Liver (tissue), 9 donors: ENCODE measurements around the gene LEMD2. TPM values are rescaled to one million over a fixed set of nuclear protein-coding genes. Genes with fewer than 3 reads are reported as not detected.

Source experiments
- DNase-seq: peaks from one replicate; pipeline ENCODE4 v3.0.0-alpha.2; 2017; ENCODE audit warnings: low spot score
- H3K27ac ChIP-seq, 2 donors: one replicate each; pipeline ENCODE4 v1.7.0; 2013; ENCODE audit warnings: inconsistent platforms in 2 of 2, low read length in 2 of 2, control low read depth in 1 of 2, low read depth in 1 of 2, mild to moderate bottlenecking in 1 of 2
- H3K27me3 ChIP-seq, 4 donors: one replicate each; pipeline versions ENCODE4 v1.6.1 to v1.7.0; 2013; ENCODE audit warnings: low read length in 3 of 4, inconsistent platforms in 1 of 4, mild to moderate bottlenecking in 1 of 4, moderate library complexity in 1 of 4; ENCODE audit not compliant: control insufficient read depth in 4 of 4, insufficient read depth in 4 of 4
- H3K36me3 ChIP-seq, 4 donors: one replicate each; pipeline versions ENCODE4 v1.6.1 to v1.7.0; 2013; ENCODE audit warnings: low read length in 3 of 4, mild to moderate bottlenecking in 3 of 4, low read depth in 1 of 4, moderate library complexity in 1 of 4; ENCODE audit not compliant: control insufficient read depth in 4 of 4, insufficient read depth in 3 of 4
- H3K4me1 ChIP-seq, 4 donors: one replicate each; pipeline versions ENCODE4 v1.6.1 to v1.7.0; 2013; ENCODE audit warnings: low read length in 3 of 4, mild to moderate bottlenecking in 3 of 4, moderate library complexity in 1 of 4; ENCODE audit not compliant: control insufficient read depth in 4 of 4, insufficient read depth in 4 of 4
- H3K4me3 ChIP-seq, 3 donors: one replicate each; pipeline versions ENCODE4 v1.6.1 to v1.7.0; 2013; ENCODE audit warnings: low read length in 3 of 3, control low read depth in 1 of 3, low read depth in 1 of 3, mild to moderate bottlenecking in 1 of 3
- H3K9ac ChIP-seq, 2 donors: one replicate each; pipeline ENCODE4 v1.7.0; 2013; ENCODE audit warnings: low read length in 2 of 2, mild to moderate bottlenecking in 2 of 2, moderate library complexity in 2 of 2, control low read depth in 1 of 2, low read depth in 1 of 2
- H3K9me3 ChIP-seq, 4 donors: one replicate each; pipeline versions ENCODE4 v1.6.1 to v1.7.0; 2013; ENCODE audit warnings: low read length in 3 of 4; ENCODE audit not compliant: control insufficient read depth in 4 of 4
- EGR1 ChIP-seq, 2 donors: IDR thresholded peaks; 2 replicates each; pipeline ENCODE4 v1.6.1; 2016 to 2018; ENCODE audit warnings: antibody characterized with exemption in 2 of 2, low read depth in 2 of 2
- FOXA1 ChIP-seq: IDR thresholded peaks from 2 replicates; pipeline ENCODE4 v1.6.1; 2016; ENCODE audit warnings: antibody characterized with exemption
- HNF4G ChIP-seq: IDR thresholded peaks from 2 replicates; pipeline ENCODE4 v1.6.1; 2016; ENCODE audit warnings: antibody characterized with exemption
- JUND ChIP-seq, 2 donors: IDR thresholded peaks; 2 replicates each; pipeline ENCODE4 v1.6.1; 2016; ENCODE audit warnings: antibody characterized with exemption in 2 of 2
- RXRA ChIP-seq, 2 donors: IDR thresholded peaks; 2 replicates each; pipeline ENCODE4 v1.6.1; 2017 to 2018; ENCODE audit warnings: antibody characterized with exemption in 2 of 2, mild to moderate bottlenecking in 1 of 2
- SP1 ChIP-seq: IDR thresholded peaks from 2 replicates; pipeline ENCODE4 v1.6.1; 2018; ENCODE audit warnings: antibody characterized with exemption, mild to moderate bottlenecking
- TAF1 ChIP-seq: conservative IDR thresholded peaks from 2 replicates; pipeline ENCODE4 v1.6.1; 2016; ENCODE audit warnings: antibody characterized with exemption, mild to moderate bottlenecking
- WGBS: extraction: QIAGEN DNeasy Blood & Tissue Kit; methylation state at CpG from one replicate; pipeline ENCODE4 v1.1.7; 2013; 5-methylcytosine and 5-hydroxymethylcytosine counted together
- polyA plus RNA-seq, 2 donors: library from polyadenylated mRNA; stranded (reverse) in 1 of 2; unstranded in 1 of 2; fragments of 200-250 nt in 1 of 2; fragments of >200 nt in 1 of 2; fragmentation: Nextera tagmentation in 1 of 2; extraction: Ambion mirVana in 1 of 2; gene quantifications; one replicate each; pipeline versions ENCODE4 v1.2.1 to v1.2.3, GENCODE V29; 2013 to 2015
- total RNA-seq, 2 donors: library from RNA; depleted of rRNA; stranded (reverse); fragments of >200 nt; gene quantifications; one replicate each; pipeline ENCODE4 v1.2.3, GENCODE V29; 2014
- TF ChIP-seq, protein P1 (sequence below): IDR thresholded peaks from 2 replicates; pipeline ENCODE4 v1.6.1; 2016; ENCODE audit warnings: antibody characterized with exemption, mild to moderate bottlenecking
- TF ChIP-seq, protein P2 (sequence below): IDR thresholded peaks from 2 replicates; pipeline ENCODE4 v1.6.1; 2016; ENCODE audit warnings: antibody characterized with exemption
- donor health status: healthy.
- donor health status: healthy.
- donor health status: healthy.
- donor health status: healthy.
- donor health status: healthy.

Gene LEMD2
- total and polyA plus RNA-seq, 4 donors: 6.5 to 23.1 (median 16.6) TPM

DNA sequence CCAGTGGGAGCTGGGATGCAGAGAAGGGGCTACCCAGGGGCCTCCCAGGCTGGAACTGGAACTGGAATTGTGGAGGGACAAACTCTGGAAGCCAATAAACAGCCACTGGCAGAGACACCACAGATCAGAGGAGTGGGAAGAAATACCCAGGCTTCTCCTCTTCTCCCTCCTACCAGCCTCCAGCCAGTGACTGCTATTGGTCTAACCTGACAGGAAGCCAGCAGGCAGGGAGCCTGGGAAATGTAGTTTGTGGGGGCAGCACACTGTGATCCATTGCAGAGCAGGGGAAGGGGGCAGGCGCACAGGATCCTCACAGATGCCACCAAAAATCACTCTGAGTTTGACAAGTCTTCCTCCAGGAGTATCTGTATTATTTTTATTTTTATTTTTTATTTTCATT lies 26.9 kb upstream of the LEMD2 start:
- 33% methylated on average over 1 of the region's 1 CpG for WGBS
- DNase-seq: no peak
- no peak overlapping the region for H3K27ac ChIP-seq
- TF ChIP-seq SP1: no peak
- peaks cover 0 to 3% (median 0%) of the 10 kb centered on the region in 4 donors for H3K27me3 ChIP-seq
- H3K9ac ChIP-seq: no peak overlapping the region
- H3K9me3 ChIP-seq: no peaks in the 10 kb centered on the region
- H3K4me3 ChIP-seq: no peak overlapping the region
- H3K36me3 ChIP-seq: no peaks in the 10 kb centered on the region
- H3K4me1 ChIP-seq: peaks cover 0 to 3% (median 0%) of the 10 kb centered on the region in 4 donors

DNA sequence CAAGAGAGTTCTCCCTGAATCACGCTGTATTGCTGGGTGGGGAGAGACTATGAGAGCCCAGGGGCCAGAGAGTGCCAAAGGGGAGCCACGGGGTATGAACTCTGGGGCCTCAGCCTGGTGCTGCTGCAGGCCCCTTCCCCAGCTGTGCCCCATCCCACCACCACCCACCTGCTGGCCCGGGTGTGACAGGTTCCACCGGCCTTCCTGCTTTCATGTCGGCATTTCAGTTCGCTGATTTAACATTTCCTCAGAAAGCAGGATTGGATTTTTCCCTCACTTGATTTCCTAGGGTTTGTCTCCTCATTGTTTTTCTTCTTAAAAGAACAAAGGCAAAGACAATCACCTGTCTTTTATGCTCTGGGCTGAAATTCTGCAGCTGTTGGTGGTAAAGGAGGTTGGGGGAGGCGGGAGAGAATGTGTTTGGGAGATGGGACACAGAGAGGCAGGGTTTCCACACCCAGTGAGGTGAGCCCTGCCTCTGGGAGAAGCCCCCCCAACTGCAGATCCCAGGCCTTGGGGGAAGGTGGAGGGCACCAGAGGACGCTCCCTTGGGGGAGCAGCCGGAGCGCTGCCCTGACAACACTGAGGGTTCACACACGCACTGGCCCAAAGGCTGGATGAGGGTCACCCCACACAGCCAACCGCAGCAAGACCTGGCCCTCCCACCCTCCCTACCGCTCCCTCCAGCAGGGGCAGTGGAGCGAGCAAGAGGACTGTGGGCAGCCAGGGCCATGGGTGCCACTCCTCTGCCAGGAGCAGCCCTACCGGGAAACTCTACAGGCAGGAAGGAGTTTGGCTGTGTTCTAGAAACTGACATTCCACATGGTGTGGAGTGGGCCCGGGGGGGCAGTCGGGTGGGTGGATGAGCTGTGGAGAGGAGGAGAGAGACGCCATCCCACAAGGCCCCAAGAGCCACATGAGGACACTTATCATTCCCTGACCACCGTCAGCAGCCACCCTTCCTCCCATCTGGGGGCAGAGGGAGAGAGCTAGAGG lies 25.4 kb upstream of the LEMD2 start:
- no peak for DNase-seq
- TF ChIP-seq EGR1 (IDR thresholded peaks at IDR 0.05; ENCODE audit: low read depth in 2 of 2): no peak
- no peak for TF ChIP-seq HNF4G
- TF ChIP-seq, protein P1, sequence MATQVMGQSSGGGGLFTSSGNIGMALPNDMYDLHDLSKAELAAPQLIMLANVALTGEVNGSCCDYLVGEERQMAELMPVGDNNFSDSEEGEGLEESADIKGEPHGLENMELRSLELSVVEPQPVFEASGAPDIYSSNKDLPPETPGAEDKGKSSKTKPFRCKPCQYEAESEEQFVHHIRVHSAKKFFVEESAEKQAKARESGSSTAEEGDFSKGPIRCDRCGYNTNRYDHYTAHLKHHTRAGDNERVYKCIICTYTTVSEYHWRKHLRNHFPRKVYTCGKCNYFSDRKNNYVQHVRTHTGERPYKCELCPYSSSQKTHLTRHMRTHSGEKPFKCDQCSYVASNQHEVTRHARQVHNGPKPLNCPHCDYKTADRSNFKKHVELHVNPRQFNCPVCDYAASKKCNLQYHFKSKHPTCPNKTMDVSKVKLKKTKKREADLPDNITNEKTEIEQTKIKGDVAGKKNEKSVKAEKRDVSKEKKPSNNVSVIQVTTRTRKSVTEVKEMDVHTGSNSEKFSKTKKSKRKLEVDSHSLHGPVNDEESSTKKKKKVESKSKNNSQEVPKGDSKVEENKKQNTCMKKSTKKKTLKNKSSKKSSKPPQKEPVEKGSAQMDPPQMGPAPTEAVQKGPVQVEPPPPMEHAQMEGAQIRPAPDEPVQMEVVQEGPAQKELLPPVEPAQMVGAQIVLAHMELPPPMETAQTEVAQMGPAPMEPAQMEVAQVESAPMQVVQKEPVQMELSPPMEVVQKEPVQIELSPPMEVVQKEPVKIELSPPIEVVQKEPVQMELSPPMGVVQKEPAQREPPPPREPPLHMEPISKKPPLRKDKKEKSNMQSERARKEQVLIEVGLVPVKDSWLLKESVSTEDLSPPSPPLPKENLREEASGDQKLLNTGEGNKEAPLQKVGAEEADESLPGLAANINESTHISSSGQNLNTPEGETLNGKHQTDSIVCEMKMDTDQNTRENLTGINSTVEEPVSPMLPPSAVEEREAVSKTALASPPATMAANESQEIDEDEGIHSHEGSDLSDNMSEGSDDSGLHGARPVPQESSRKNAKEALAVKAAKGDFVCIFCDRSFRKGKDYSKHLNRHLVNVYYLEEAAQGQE: no peak
- no peak overlapping the region for H3K27ac ChIP-seq
- no peak overlapping the region for H3K9ac ChIP-seq
- H3K4me1 ChIP-seq: peaks cover 0 to 3% (median 0%) of the 10 kb centered on the region in 4 donors
- H3K9me3 ChIP-seq: no peaks in the 10 kb centered on the region
- 67% methylated on average over 19 of the region's 19 CpGs for WGBS
- H3K4me3 ChIP-seq: no peak overlapping the region
- H3K36me3 ChIP-seq: no peaks in the 10 kb centered on the region
- H3K27me3 ChIP-seq: peaks cover 0 to 3% (median 0%) of the 10 kb centered on the region in 4 donors

DNA sequence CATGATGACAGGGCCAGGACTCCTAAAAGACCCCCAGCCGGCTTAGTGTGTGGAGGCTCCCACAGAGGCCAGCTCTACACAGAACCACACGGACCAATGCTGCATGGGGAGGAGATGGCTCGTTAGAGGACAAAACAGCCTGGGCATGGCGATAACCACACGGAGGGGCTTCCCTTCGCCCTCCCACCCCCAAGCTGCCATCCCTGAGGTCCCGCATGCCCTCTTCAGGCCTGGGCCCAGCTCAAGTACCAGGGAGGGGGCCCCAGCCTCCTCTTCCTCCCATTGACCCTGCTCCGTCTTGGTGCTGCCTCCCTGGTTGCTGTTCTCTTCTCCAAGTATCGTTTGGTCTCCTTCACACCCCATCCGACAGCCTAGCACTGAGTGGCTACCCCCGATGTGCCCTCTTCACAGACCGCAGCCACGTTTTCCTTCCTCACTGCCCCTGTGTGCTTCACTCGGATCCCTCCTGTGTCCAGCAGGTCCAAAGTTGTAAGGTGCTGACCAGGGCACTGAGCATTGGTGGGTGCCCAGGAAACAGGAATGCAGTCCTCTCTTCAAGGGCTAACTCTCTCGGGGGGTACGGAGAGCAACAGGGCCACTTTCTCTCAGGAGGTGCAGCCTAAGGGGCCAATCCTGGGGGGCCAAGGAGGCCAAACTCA lies 24.4 kb upstream of the LEMD2 start:
- Histone ChIP-seq H3K27ac (no peak overlapping the region), H3K9ac (no peak overlapping the region), H3K4me3 (no peak overlapping the region), H3K9me3 (no peaks in the 10 kb centered on the region), H3K4me1 (no peaks in the 10 kb centered on the region), H3K27me3 (peaks cover 0 to 4% (median 0%) of the 10 kb centered on the region in 4 donors), H3K36me3 (no peaks in the 10 kb centered on the region)
- 63% methylated on average over 16 of the region's 16 CpGs for WGBS
- no peak for TF ChIP-seq TAF1
- TF ChIP-seq JUND (IDR thresholded peaks at IDR 0.05): no peak
- TF ChIP-seq FOXA1: no peak
- TF ChIP-seq RXRA (IDR thresholded peaks at IDR 0.05): no peak
- TF ChIP-seq, protein P2, sequence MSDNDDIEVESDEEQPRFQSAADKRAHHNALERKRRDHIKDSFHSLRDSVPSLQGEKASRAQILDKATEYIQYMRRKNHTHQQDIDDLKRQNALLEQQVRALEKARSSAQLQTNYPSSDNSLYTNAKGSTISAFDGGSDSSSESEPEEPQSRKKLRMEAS: no peak
- TF ChIP-seq HNF4G: no peak
- DNase-seq: no peak
